SK-N-SH (cell line): Measurements from ENCODE around the gene EFTUD2. TPM values are rescaled to one million over a fixed set of nuclear protein-coding genes. Genes with fewer than 3 reads are reported as not detected.

Experiments
- CTCF ChIA-PET: fragments of 300-600, 350-600 bp; formaldehyde crosslinking; extraction: SDS; loops from one replicate; lab custom pipeline; 2021; lab: Yijun Ruan, JAX
- POLR2A ChIA-PET: fragments of 350-600 bp; sonication (Branson Sonifier 250); formaldehyde crosslinking; extraction: SDS; loops from one replicate; lab custom pipeline; 2020; ENCODE audit warnings: antibody characterized with exemption, inconsistent platforms; lab: Yijun Ruan, JAX
- DNase-seq: peaks from one replicate; pipeline ENCODE4 v3.0.0; 2012
- H2AFZ ChIP-seq: fragments of 200-600 bp; sonication (generic); 2 replicates; pipeline ENCODE4 v1.8.1; 2016; ENCODE audit warnings: antibody characterized with exemption, mild to moderate bottlenecking, low read depth
- H3F3A ChIP-seq: fragments of 200-600 bp; sonication (generic); replicated peaks from 2 replicates; pipeline ENCODE3; 2016; ENCODE audit warnings: antibody characterized with exemption, mild to moderate bottlenecking; ENCODE audit not compliant: insufficient read depth
- H3K27ac ChIP-seq, 2 experiments: fragments of 200-500 bp in 1 of 2; fragments of 200-600 bp in 1 of 2; sonication (Bioruptor generic) in 1 of 2; sonication (generic), shearing (Covaris generic) in 1 of 2; 2 replicates each; pipeline versions ENCODE4 v1.5.1 to v1.6.1; 2014 to 2016; ENCODE audit warnings: low read depth in 2 of 2, inconsistent platforms in 1 of 2, low read length in 1 of 2, mild to moderate bottlenecking in 1 of 2, mixed read lengths in 1 of 2
- H3K27me3 ChIP-seq: fragments of 200-600 bp; sonication (generic), shearing (Covaris generic); 2 replicates; pipeline ENCODE4 v1.6.1; 2016; ENCODE audit warnings: mixed run types; ENCODE audit not compliant: insufficient read depth
- H3K36me3 ChIP-seq, 2 experiments: fragments of 200-500 bp in 1 of 2; fragments of 200-600 bp in 1 of 2; sonication (Bioruptor generic) in 1 of 2; sonication (generic) in 1 of 2; replicated peaks in 1 of 2; 2 replicates each; pipeline versions ENCODE3 to v1.5.1; 2014 to 2016; ENCODE audit warnings: low read length in 1 of 2, mild to moderate bottlenecking in 1 of 2; ENCODE audit not compliant: insufficient read depth in 2 of 2, control insufficient read depth in 1 of 2
- H3K4me1 ChIP-seq, 2 experiments: fragments of 200-500 bp in 1 of 2; fragments of 200-600 bp in 1 of 2; sonication (Bioruptor generic) in 1 of 2; sonication (generic), shearing (Covaris generic) in 1 of 2; 2 replicates each; pipeline versions ENCODE4 v1.5.1 to v1.6.1; 2014 to 2016; ENCODE audit warnings: low read depth in 1 of 2, low read length in 1 of 2, mixed run types in 1 of 2; ENCODE audit not compliant: insufficient read depth in 2 of 2, control insufficient read depth in 1 of 2
- H3K4me2 ChIP-seq: fragments of 200-600 bp; sonication (generic), shearing (Covaris generic); 2 replicates; pipeline ENCODE4 v1.6.1; 2017; ENCODE audit warnings: mixed run types
- H3K4me3 ChIP-seq, 2 experiments: fragments of 200-500 bp in 1 of 2; fragments of 200-600 bp in 1 of 2; sonication (Bioruptor generic) in 1 of 2; sonication (generic), shearing (Covaris generic) in 1 of 2; 2 replicates each; pipeline versions ENCODE4 v1.5.1 to v1.8.1; 2014 to 2016; ENCODE audit warnings: low read depth in 2 of 2, inconsistent platforms in 1 of 2, low read length in 1 of 2, mild to moderate bottlenecking in 1 of 2, mixed read lengths in 1 of 2, moderate library complexity in 1 of 2
- H3K79me2 ChIP-seq: fragments of 200-600 bp; sonication (generic); 2 replicates; pipeline ENCODE4 v1.8.1; 2017; ENCODE audit warnings: mild to moderate bottlenecking; ENCODE audit not compliant: insufficient read depth
- H3K9ac ChIP-seq: fragments of 200-600 bp; sonication (generic); 2 replicates; pipeline ENCODE4 v1.6.1; 2017; ENCODE audit warnings: mixed run types
- H3K9me2 ChIP-seq: fragments of 200-600 bp; sonication (generic); 2 replicates; pipeline ENCODE4 v1.6.1; 2017; ENCODE audit warnings: mixed run types
- H3K9me3 ChIP-seq: fragments of 200-600 bp; sonication (generic); 2 replicates; pipeline ENCODE4 v1.6.1; 2017; ENCODE audit warnings: mixed run types, mild to moderate bottlenecking, moderate library complexity
- H4K20me1 ChIP-seq: fragments of 200-600 bp; sonication (generic); 2 replicates; pipeline ENCODE4 v1.6.1; 2017; ENCODE audit warnings: mild to moderate bottlenecking, mixed run types; ENCODE audit not compliant: insufficient read depth
- ELF1 ChIP-seq: IDR thresholded peaks from 2 replicates; pipeline ENCODE4 v1.4.0; 2012
- FOSL2 ChIP-seq: IDR thresholded peaks from 2 replicates; pipeline ENCODE4 v1.4.0; 2012; ENCODE audit warnings: low read depth, mild to moderate bottlenecking, moderate library complexity, borderline replicate concordance
- FOXJ3 ChIP-seq: sonication (generic); formaldehyde crosslinking; IDR thresholded peaks from 2 replicates; pipeline ENCODE4 v1.5.1; 2020; ENCODE audit warnings: mild to moderate bottlenecking, missing genetic modification reagents
- MEF2A ChIP-seq: IDR thresholded peaks from 2 replicates; pipeline ENCODE4 v1.4.0; 2012; ENCODE audit warnings: low read depth, borderline replicate concordance
- NFIC ChIP-seq: IDR thresholded peaks from 2 replicates; pipeline ENCODE4 v1.4.0; 2012; ENCODE audit warnings: borderline replicate concordance
- NRF1 ChIP-seq: IDR thresholded peaks from 2 replicates; pipeline ENCODE4 v1.6.1; 2012; ENCODE audit warnings: low read depth, mild to moderate bottlenecking, low read length
- RAD21 ChIP-seq: IDR thresholded peaks from 2 replicates; pipeline ENCODE4 v1.6.1; 2012; ENCODE audit warnings: mild to moderate bottlenecking, low read length
- RCOR1 ChIP-seq: fragments of 150-350 bp; IDR thresholded peaks from 2 replicates; pipeline ENCODE4 v1.6.1; 2017; ENCODE audit warnings: antibody characterized with exemption, low read length
- RFX5 ChIP-seq: IDR thresholded peaks from 2 replicates; pipeline ENCODE4 v1.6.1; 2012; ENCODE audit warnings: mild to moderate bottlenecking, improper control_type of control experiment, low read length
- SIN3A ChIP-seq: IDR thresholded peaks from 2 replicates; pipeline ENCODE4 v1.6.1; 2012; ENCODE audit warnings: low read depth, mild to moderate bottlenecking, low read length, moderate library complexity, borderline replicate concordance
- SMC3 ChIP-seq: IDR thresholded peaks from 2 replicates; pipeline ENCODE4 v1.6.1; 2012; ENCODE audit warnings: low read depth, low read length, improper control_type of control experiment
- TAF1 ChIP-seq: IDR thresholded peaks from 2 replicates; pipeline ENCODE4 v1.6.1; 2012; ENCODE audit warnings: low read depth, mild to moderate bottlenecking, low read length, moderate library complexity, borderline replicate concordance
- USF1 ChIP-seq: IDR thresholded peaks from 2 replicates; pipeline ENCODE4 v1.4.0; 2012; ENCODE audit warnings: low read depth, borderline replicate concordance
- USF2 ChIP-seq: fragments of 150-350 bp; IDR thresholded peaks from 2 replicates; pipeline ENCODE4 v1.6.1; 2017; ENCODE audit warnings: antibody characterized with exemption, low read length, low read depth, borderline replicate concordance
- ZBTB33 ChIP-seq: IDR thresholded peaks from 2 replicates; pipeline ENCODE4 v1.4.0; 2012; ENCODE audit warnings: low read depth, borderline replicate concordance
- WGBS: methylation state at CpG from one replicate; pipeline ENCODE4 v1.1.6; 2017; ENCODE audit warnings: low lambda C conversion rate; 5-methylcytosine and 5-hydroxymethylcytosine counted together
- polyA plus RNA-seq, 3 experiments: library from polyadenylated mRNA; depleted of rRNA; stranded (reverse); fragments of >200 nt; gene quantifications; 2 replicates each; pipeline ENCODE4 v1.2.3, GENCODE V29; 2012

Gene EFTUD2
- polyA plus RNA-seq, 1 of the 3 experiments (the other 2 are of a cell fraction): 82.9 TPM

- no peak within 1 kb of the TSS for H3K4me3 ChIP-seq
- no peak within 1 kb of the TSS for H2AFZ ChIP-seq
- H3K36me3 ChIP-seq: peaks cover 12 to 26% of the 10 kb centered on the region in 2 experiments
- TF ChIP-seq USF2 (no peak), RFX5 (no peak), FOSL2 (no peak), NRF1 (no peak), RCOR1 (no peak), SMC3 (no peak), ELF1 (no peak), USF1 (no peak)
- DNase-seq: no peak
- no peak within 1 kb of the TSS for H3K4me2 ChIP-seq
- peaks cover 4% of the 10 kb centered on the region for H3F3A ChIP-seq
- no peaks in the 10 kb centered on the region for H3K9me2 ChIP-seq
- 89% methylated on average over 2 of the region's 2 CpGs for WGBS
- ChIA-PET POLR2A (no interaction called here), CTCF (interaction anchor here (1.2 to 17.4 kb wide), 3 partner anchors 12 to 70 kb away, joined by 3 to 202 read pairs (median 6); no protein-coding TSS in a partner anchor)
- H3K27ac ChIP-seq: no peak within 1 kb of the TSS
- H4K20me1 ChIP-seq: no peaks in the 10 kb centered on the region
- H3K79me2 ChIP-seq: no peaks in the 10 kb centered on the region
- H3K9ac ChIP-seq: no peak within 1 kb of the TSS
- H3K9me3 ChIP-seq: no peaks in the 10 kb centered on the region
- H3K4me1 ChIP-seq: peaks cover 0 to 3% of the 10 kb centered on the region in 2 experiments; a peak in 1 of 4 replicates
- H3K27me3 ChIP-seq: no peaks in the 10 kb centered on the region
These were observed 51.7 kb downstream of the EFTUD2 start, which contains the start of gene HIGD1B for GRCh38 chr17:44847586-44847985. Gene HIGD1B, plus strand, starts transcription at chr17:44847883. Its CDS starts 270 bp downstream, at chr17:44848153.

- Histone ChIP-seq H3K27me3 (no peaks in the 10 kb centered on the region), H3K27ac (no peak overlapping the region), H2AFZ (no peak overlapping the region), H3K4me2 (no peak overlapping the region), H3K9ac (no peak overlapping the region), H3K9me3 (no peaks in the 10 kb centered on the region), H3K79me2 (no peaks in the 10 kb centered on the region), H3K4me3 (no peak overlapping the region), H3F3A (peaks cover 4% of the 10 kb centered on the region), H3K4me1 (peaks cover 0 to 3% of the 10 kb centered on the region in 2 experiments; a peak in 1 of 4 replicates), H4K20me1 (no peaks in the 10 kb centered on the region), H3K36me3 (peaks cover 8 to 16% of the 10 kb centered on the region in 2 experiments), H3K9me2 (no peaks in the 10 kb centered on the region)
- 87% methylated on average over 8 of the region's 8 CpGs for WGBS
- ChIA-PET POLR2A (interaction anchor here (0.6 to 0.7 kb wide), 2 partner anchors 28 to 48 kb away, joined by 4 to 5 read pairs; no protein-coding TSS in a partner anchor), CTCF (interaction anchor here (1.2 to 17.4 kb wide), 4 partner anchors 19 to 69 kb away, joined by 5 to 202 read pairs (median 6); no protein-coding TSS in a partner anchor)
- no peak for DNase-seq
- TF ChIP-seq SIN3A (no peak), NFIC (no peak), MEF2A (no peak), RAD21 (no peak), FOXJ3 (CRISPR knock-in tag) (no peak), RCOR1 (no peak), ZBTB33 (no peak), NRF1 (no peak), SMC3 (no peak), TAF1 (no peak)
These were observed 53.0 kb downstream of the EFTUD2 start for GRCh38 chr17:44846206-44846605.
